Tibial nerve (tissue), 4 donors: ENCODE data around the gene MED15. TPM values are rescaled to one million over a fixed set of nuclear protein-coding genes. Genes with fewer than 3 reads are reported as not detected.

ENCODE experiments used
- DNase-seq, 2 donors: peaks; one replicate each; pipeline ENCODE4 v3.0.0-alpha.2; 2019; ENCODE audit warnings: low spot score in 2 of 2
- H3K27ac ChIP-seq, 4 donors: fragments of 200-600 bp; sonication (generic) in 3 of 4; one replicate each; pipeline ENCODE4 v1.5.1; 2017 to 2019; ENCODE audit warnings: mild to moderate bottlenecking in 1 of 4
- H3K27me3 ChIP-seq, 2 donors: fragments of 200-600 bp; sonication (generic) in 1 of 2; one replicate each; pipeline versions ENCODE4 v1.5.1 to v1.6.0; 2017 to 2019
- H3K36me3 ChIP-seq, 3 donors: fragments of 200-600 bp; sonication (generic); one replicate each; pipeline ENCODE4 v1.5.1; 2018 to 2019
- H3K4me1 ChIP-seq, 4 donors: fragments of 200-600 bp; sonication (generic) in 3 of 4; one replicate each; pipeline ENCODE4 v1.5.1; 2017 to 2019
- H3K4me3 ChIP-seq, 4 donors: fragments of 200-600 bp; sonication (generic) in 3 of 4; one replicate each; pipeline ENCODE4 v1.5.1; 2017 to 2019; ENCODE audit warnings: mild to moderate bottlenecking in 1 of 4, moderate library complexity in 1 of 4
- H3K9me3 ChIP-seq, 4 donors: fragments of 200-600 bp; sonication (generic) in 3 of 4; one replicate each; pipeline ENCODE4 v1.5.1; 2017 to 2019
- CTCF ChIP-seq, 5 experiments: fragments of 200-600 bp in 3 of 5; fragments of 450-650 bp in 2 of 5; sonication (generic) in 3 of 5; IDR thresholded peaks; one replicate each; pipeline ENCODE4 v1.5.1; 2016 to 2019; ENCODE audit warnings: antibody characterized with exemption in 5 of 5, mild to moderate bottlenecking in 3 of 5, moderate library complexity in 2 of 5
- EP300 ChIP-seq, 2 donors: sonication (generic); formaldehyde crosslinking; IDR thresholded peaks; one replicate each; pipeline ENCODE4 v1.6.1; 2017; ENCODE audit warnings: antibody characterized with exemption in 2 of 2, mild to moderate bottlenecking in 1 of 2
- POLR2A ChIP-seq, 2 donors: fragments of 450-650 bp; IDR thresholded peaks; one replicate each; pipeline ENCODE4 v1.6.1; 2017; ENCODE audit warnings: antibody characterized with exemption in 2 of 2, mild to moderate bottlenecking in 2 of 2, moderate library complexity in 2 of 2
- WGBS, 2 donors: methylation state at CpG; one replicate each; pipeline ENCODE4 v1.1.5; 2018; 5-methylcytosine and 5-hydroxymethylcytosine counted together
- total RNA-seq, 4 donors: library from RNA; depleted of rRNA; stranded (reverse); fragments of >200 nt; gene quantifications; one replicate each; pipeline ENCODE4 v1.1.0, GENCODE V29; 2016

Gene MED15
- total RNA-seq, 4 donors from 2014 or later, result 49.2 to 147 (median 102) TPM

- Histone ChIP-seq H3K4me1 (peaks cover 0 to 30% (median 11%) of the 10 kb centered on the region in 4 donors), H3K4me3 (no peak overlapping the region), H3K27me3 (no peaks in the 10 kb centered on the region), H3K9me3 (no peaks in the 10 kb centered on the region), H3K36me3 (peaks cover 0 to 36% (median 6%) of the 10 kb centered on the region in 3 donors), H3K27ac (peak overlapping the region in 3 of 4 donors; percentile 21 to 48 (median 22))
- WGBS, 2 donors, result 38 to 43% methylated on average over 2 of the region's 2 CpGs
- TF ChIP-seq EP300 (IDR thresholded peaks at IDR 0.05) (no peak), CTCF (IDR thresholded peaks at IDR 0.05) (no peak), POLR2A (IDR thresholded peaks at IDR 0.05) (no peak)
- DNase-seq, result no peak
Observed at GRCh38 chr22:20463324-20464095, 43.9 kb upstream of the MED15 start.

- H3K27me3 ChIP-seq, result no peaks in the 10 kb centered on the region
- H3K27ac ChIP-seq, result peak overlapping the region in 1 of 4 donors; percentile 48
- no peak overlapping the region for H3K4me3 ChIP-seq
- H3K36me3 ChIP-seq, result peaks cover 0 to 39% (median 6%) of the 10 kb centered on the region in 3 donors
- DNase-seq, result no peak
- no peak for TF ChIP-seq CTCF (IDR thresholded peaks at IDR 0.05)
- 85% methylated on average over 11 of the region's 11 CpGs for WGBS, 2 donors
- no peaks in the 10 kb centered on the region for H3K9me3 ChIP-seq
- H3K4me1 ChIP-seq, result peaks cover 0 to 24% (median 9%) of the 10 kb centered on the region in 4 donors
Observed at GRCh38 chr22:20464096-20464614, 43.3 kb upstream of the MED15 start.

- Histone ChIP-seq H3K4me1 (peaks cover 0 to 17% (median 8%) of the 10 kb centered on the region in 4 donors), H3K27ac (peak overlapping the region in 1 of 4 donors; percentile 48), H3K36me3 (peaks cover 0 to 48% (median 6%) of the 10 kb centered on the region in 3 donors), H3K27me3 (no peaks in the 10 kb centered on the region), H3K4me3 (no peak overlapping the region), H3K9me3 (no peaks in the 10 kb centered on the region)
- no peak for DNase-seq
- TF ChIP-seq POLR2A (IDR thresholded peaks at IDR 0.05), result no peak
- no peak for TF ChIP-seq EP300 (IDR thresholded peaks at IDR 0.05)
- TF ChIP-seq CTCF (IDR thresholded peaks at IDR 0.05), result no peak
- 88 to 93% methylated on average over 31 to 32 of the region's 32 CpGs for WGBS, 2 donors
Observed at GRCh38 chr22:20464912-20465758, 42.3 kb upstream of the MED15 start.

- peaks cover 0 to 17% (median 8%) of the 10 kb centered on the region in 4 donors for H3K4me1 ChIP-seq
- no peaks in the 10 kb centered on the region for H3K27me3 ChIP-seq
- H3K36me3 ChIP-seq, result peaks cover 0 to 53% (median 6%) of the 10 kb centered on the region in 3 donors
- WGBS, 2 donors, result 82 to 87% methylated on average over 5 of the region's 5 CpGs
- H3K9me3 ChIP-seq, result no peaks in the 10 kb centered on the region
- no peak overlapping the region for H3K4me3 ChIP-seq
- no peak for DNase-seq
- no peak overlapping the region for H3K27ac ChIP-seq
- TF ChIP-seq EP300 (IDR thresholded peaks at IDR 0.05) (no peak), POLR2A (IDR thresholded peaks at IDR 0.05) (no peak), CTCF (IDR thresholded peaks at IDR 0.05) (no peak)
Observed at GRCh38 chr22:20465759-20466077, 41.7 kb upstream of the MED15 start.
